Motor neuron (in vitro differentiated cells): ENCODE measurements around the gene FYB2. TPM values are rescaled to one million over a fixed set of nuclear protein-coding genes. Genes with fewer than 3 reads are reported as not detected.

ENCODE experiments used
- ATAC-seq, 8 experiments: fragments of 200-7000 bp; cut with Tn5 transposase; replicated peaks in 6 of 8; 2 replicates each; pipeline ENCODE4 v1.8.0; 2021; ENCODE audit warnings: mild to moderate bottlenecking in 8 of 8, moderate library complexity in 8 of 8
- H3K27ac ChIP-seq, 2 donors: fragments of 250-450 bp; sonication (Bioruptor Pico); 2 replicates each; pipeline ENCODE4 v1.9.0; 2021; ENCODE audit warnings: antibody characterized with exemption in 2 of 2, mild to moderate bottlenecking in 2 of 2, moderate library complexity in 1 of 2
- H3K4me1 ChIP-seq, 2 donors: fragments of 250-450 bp; sonication (Bioruptor Pico); replicated peaks in 1 of 2; 2 replicates each; pipeline ENCODE4 v1.6.1; 2021; ENCODE audit warnings: antibody characterized with exemption in 2 of 2, mild to moderate bottlenecking in 2 of 2, moderate library complexity in 1 of 2
- H3K4me3 ChIP-seq, 5 donors: fragments of 250-450 bp; sonication (Bioruptor Pico); 2 replicates each; pipeline ENCODE4 v1.9.0; 2021; ENCODE audit warnings: antibody characterized with exemption in 5 of 5, mild to moderate bottlenecking in 5 of 5, moderate library complexity in 4 of 5
- WGBS, 10 experiments: fragments of 450-650 bp; shearing (Covaris generic); methylation state at CpG; one replicate each; pipeline ENCODE4 v1.0.0; 2022; 5-methylcytosine and 5-hydroxymethylcytosine counted together
- in situ Hi-C, 9 experiments: fragments of 400-800 bp; cut with MboI; loops; one replicate each; pipeline ENCODE4 v1.15.0; 2021; ENCODE audit warnings: low sequenced_read_pairs in 9 of 9, low pct_unique_long_range_greater_than_20kb in 2 of 9; ENCODE audit not compliant: unreplicated experiment in 9 of 9
- total RNA-seq, 8 experiments: library from RNA; unstranded; fragments of 300-600 nt; gene quantifications; 2 replicates each; pipeline versions ENCODE4 v1.2.3 to v1.2.4, GENCODE V29; 2022

The FYB2 gene
- total RNA-seq, 8 experiments from 2014 or later: 0.13 to 1.1 (median 0.54) TPM

- in situ Hi-C loops: no loop called here
- no peak overlapping the region for H3K27ac ChIP-seq
- H3K4me3 ChIP-seq: no peak overlapping the region
- no peaks in the 10 kb centered on the region for H3K4me1 ChIP-seq
- no peak for ATAC-seq
Observed at GRCh38 chr1:56726706-56727105, 92.5 kb downstream of the FYB2 start.

- 33 to 92% (median 80%) methylated on average over 1 of the region's 1 CpG; no CpG with 5 or more reads in 1 of the 10 experiments for WGBS, 10 experiments
- Histone ChIP-seq H3K27ac (no peak overlapping the region), H3K4me1 (no peaks in the 10 kb centered on the region), H3K4me3 (no peak overlapping the region)
- ATAC-seq: no peak
- in situ Hi-C loops: no loop called here
Observed at GRCh38 chr1:56719171-56719570, 100.0 kb downstream of the FYB2 start.

GRCh38 chr1:56715156-56715555, 104.0 kb downstream of the FYB2 start:
- in situ Hi-C loops: no loop called here
- 27 to 91% (median 64%) methylated on average over 1 of the region's 1 CpG; no CpG with 5 or more reads in 1 of the 10 experiments for WGBS, 10 experiments
- no peak for ATAC-seq

GRCh38 chr1:56713112-56713511, 106.1 kb downstream of the FYB2 start:
- 80 to 100% (median 100%) methylated on average over 1 of the region's 1 CpG for WGBS, 10 experiments
- in situ Hi-C loops: no loop called here
- no peak for ATAC-seq
- Histone ChIP-seq H3K4me1 (no peaks in the 10 kb centered on the region), H3K27ac (no peak overlapping the region), H3K4me3 (no peak overlapping the region)

More at GRCh38 chr1:56715156-56715555, 104.0 kb downstream of the FYB2 start:
- Histone ChIP-seq H3K4me3 (no peak overlapping the region), H3K27ac (no peak overlapping the region), H3K4me1 (no peaks in the 10 kb centered on the region)

- 60 to 100% (median 90%) methylated on average over 1 of the region's 1 CpG; no CpG with 5 or more reads in 2 of the 10 experiments for WGBS, 10 experiments
- Histone ChIP-seq H3K4me3 (no peak overlapping the region), H3K27ac (no peak overlapping the region), H3K4me1 (no peaks in the 10 kb centered on the region)
- no peak for ATAC-seq
- in situ Hi-C loops: no loop called here
Observed at GRCh38 chr1:56712150-56712549, 107.1 kb downstream of the FYB2 start.

- in situ Hi-C loops: no loop called here
- H3K4me1 ChIP-seq: no peaks in the 10 kb centered on the region
- H3K4me3 ChIP-seq: no peak overlapping the region
- no peak overlapping the region for H3K27ac ChIP-seq
- ATAC-seq: peak in 1 of 8 experiments; percentile 25
Observed at GRCh38 chr1:56710646-56711045, 108.6 kb downstream of the FYB2 start.

- in situ Hi-C loops: no loop called here
- ATAC-seq: no peak
- H3K4me1 ChIP-seq: no peaks in the 10 kb centered on the region
- H3K4me3 ChIP-seq: no peak overlapping the region
- 17 to 94% (median 77%) methylated on average over 1 to 2 of the region's 2 CpGs; no CpG with 5 or more reads in 1 of the 10 experiments for WGBS, 10 experiments
- H3K27ac ChIP-seq: no peak overlapping the region
Observed at GRCh38 chr1:56709995-56710394, 109.2 kb downstream of the FYB2 start.

GRCh38 chr1:56709269-56709880, 109.8 kb downstream of the FYB2 start:
- H3K27ac ChIP-seq: no peak overlapping the region
- peak in 5 of 8 experiments; percentile 34 to 69 (median 62) for ATAC-seq
- in situ Hi-C loops: no loop called here
- H3K4me1 ChIP-seq: no peaks in the 10 kb centered on the region
- WGBS, 10 experiments: 0 to 67% (median 25%) methylated on average over 1 to 2 of the region's 2 CpGs
- no peak overlapping the region for H3K4me3 ChIP-seq

- H3K4me3 ChIP-seq: no peak overlapping the region
- no peak for ATAC-seq
- H3K4me1 ChIP-seq: no peaks in the 10 kb centered on the region
- no peak overlapping the region for H3K27ac ChIP-seq
- in situ Hi-C loops: no loop called here
- WGBS, 10 experiments: 20 to 100% (median 89%) methylated on average over 1 to 4 of the region's 4 CpGs
Observed at GRCh38 chr1:56707379-56707778, 111.8 kb downstream of the FYB2 start.

GRCh38 chr1:56703747-56704146, 115.5 kb downstream of the FYB2 start:
- whole genome bisulfite sequencing, 10 experiments: 78 to 100% (median 93%) methylated on average over 1 of the region's 1 CpG; no CpG with 5 or more reads in 2 of the 10 experiments
- no peak for ATAC-seq
- no peaks in the 10 kb centered on the region for H3K4me1 ChIP-seq
- H3K4me3 ChIP-seq: no peak overlapping the region
- in situ Hi-C loops: no loop called here
- H3K27ac ChIP-seq: no peak overlapping the region

GRCh38 chr1:56696663-56697062, 122.5 kb downstream of the FYB2 start:
- Histone ChIP-seq H3K4me3 (no peak overlapping the region), H3K27ac (no peak overlapping the region), H3K4me1 (no peaks in the 10 kb centered on the region)
- ATAC-seq: no peak
- WGBS, 10 experiments: 14 to 100% (median 94%) methylated on average over 1 to 3 of the region's 3 CpGs
- in situ Hi-C loops: no loop called here

- H3K27ac ChIP-seq: no peak overlapping the region
- ATAC-seq: peak in 7 of 8 experiments; percentile 67 to 99 (median 98)
- H3K4me1 ChIP-seq: peaks cover 0 to 3% of the 10 kb centered on the region in 2 donors
- in situ Hi-C loops: no loop called here
- 38 to 80% (median 61%) methylated on average over 1 to 3 of the region's 3 CpGs; no CpG with 5 or more reads in 2 of the 10 experiments for WGBS, 10 experiments
- H3K4me3 ChIP-seq: no peak overlapping the region
Observed at GRCh38 chr1:56688522-56689026, 130.6 kb downstream of the FYB2 start.

- in situ Hi-C loops: no loop called here
- ATAC-seq: no peak
- no peak overlapping the region for H3K4me3 ChIP-seq
Observed at GRCh38 chr1:56686169-56686568, 133.0 kb downstream of the FYB2 start.

GRCh38 chr1:56683569-56683968, 135.6 kb downstream of the FYB2 start:
- in situ Hi-C loops: no loop called here
- Histone ChIP-seq H3K4me3 (no peak overlapping the region), H3K4me1 (no peaks in the 10 kb centered on the region), H3K27ac (no peak overlapping the region)
- ATAC-seq: no peak

More at GRCh38 chr1:56686169-56686568, 133.0 kb downstream of the FYB2 start:
- Histone ChIP-seq H3K4me1 (peaks cover 0 to 3% of the 10 kb centered on the region in 2 donors), H3K27ac (no peak overlapping the region)
- WGBS, 10 experiments: 83 to 100% (median 95%) methylated on average over 1 to 2 of the region's 2 CpGs
